Measurements from ENCODE around the gene ZBTB11.
"Not testable (repeated sequence)": the region's sequence is repeated elsewhere in the genome, so short reads cannot be mapped to it uniquely, and the experiment has no call there.

ZBTB11 gene

GRCh38 chr3:101642441-101642840 lies 34.5 kb downstream of the ZBTB11 start:
- no peak overlapping the region for H3K4me3 ChIP-seq (ENCODE audit: control insufficient read depth, low read depth, low read length)
- no peak for TF ChIP-seq CTCF (conservative IDR thresholded peaks at IDR 0.05; ENCODE audit: control insufficient read depth, insufficient read depth, low read depth, low read length)
- no peak for DNase-seq (ENCODE audit: low read depth)

DNA sequence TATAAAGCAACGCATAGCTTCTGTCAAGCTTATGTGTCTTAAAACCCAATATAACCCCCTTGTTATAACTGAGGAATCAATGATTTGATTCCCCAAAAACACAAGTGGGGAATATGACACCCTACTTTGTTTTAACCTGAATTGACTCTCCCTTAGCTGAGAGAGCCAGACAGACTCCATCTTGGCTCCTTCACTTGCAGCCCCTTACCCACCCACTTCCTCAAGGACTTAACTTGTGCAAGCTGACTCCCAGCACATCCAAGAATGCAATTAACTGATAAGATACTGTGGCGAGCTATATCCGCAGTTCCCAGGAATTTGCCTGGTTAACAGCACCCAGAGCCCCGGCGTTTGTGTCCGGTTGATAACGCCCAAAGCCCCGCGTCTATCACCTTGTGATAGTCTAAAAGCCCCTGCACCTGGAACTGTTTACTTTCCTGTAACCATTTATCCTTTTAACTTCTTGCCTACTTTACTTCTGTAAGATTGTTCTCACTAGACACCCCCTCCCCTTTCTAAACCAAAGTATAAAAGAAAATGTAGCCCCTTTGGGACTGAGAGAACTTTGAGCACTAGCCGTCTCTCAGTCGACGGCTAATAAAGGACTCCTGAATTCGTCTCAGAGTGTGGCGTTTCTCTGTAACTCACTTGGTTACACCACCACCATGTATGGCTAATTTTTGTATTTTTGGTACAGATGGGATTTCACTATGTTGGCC lies 35.4 kb downstream of the ZBTB11 start:
- H3K4me3 ChIP-seq (ENCODE audit: control insufficient read depth, low read depth, low read length); DNase-seq (ENCODE audit: low read depth): not testable (repeated sequence)

DNA sequence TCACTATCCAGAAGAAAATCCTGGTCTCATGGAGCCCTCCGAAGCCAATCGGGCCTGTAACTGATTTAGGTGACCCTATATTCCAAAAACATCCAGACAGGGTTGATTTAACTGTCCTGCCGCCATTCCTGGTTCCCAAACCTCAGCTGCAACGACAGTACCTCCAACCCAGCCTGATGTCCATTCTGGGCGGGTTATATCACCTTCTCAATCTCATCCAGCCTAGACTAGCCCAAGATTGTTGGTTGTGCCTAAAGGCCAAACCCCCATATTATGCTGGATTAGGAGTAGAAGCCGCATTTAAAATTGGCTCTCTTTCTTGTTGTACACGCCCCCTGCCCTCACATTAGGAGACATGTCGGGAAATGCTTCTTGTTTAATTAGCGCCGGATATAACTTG lies 36.7 kb downstream of the ZBTB11 start:
- DNase-seq (ENCODE audit: low read depth), result no peak
- no peak overlapping the region for H3K4me3 ChIP-seq (ENCODE audit: control insufficient read depth, low read depth, low read length)
- TF ChIP-seq CTCF (conservative IDR thresholded peaks at IDR 0.05; ENCODE audit: control insufficient read depth, insufficient read depth, low read depth, low read length), result no peak

GRCh38 chr3:101639280-101639963 lies 37.5 kb downstream of the ZBTB11 start:
- no peak for DNase-seq (ENCODE audit: low read depth)
- TF ChIP-seq CTCF (conservative IDR thresholded peaks at IDR 0.05; ENCODE audit: control insufficient read depth, insufficient read depth, low read depth, low read length), result no peak
- no peak overlapping the region for H3K4me3 ChIP-seq (ENCODE audit: control insufficient read depth, low read depth, low read length)

DNA sequence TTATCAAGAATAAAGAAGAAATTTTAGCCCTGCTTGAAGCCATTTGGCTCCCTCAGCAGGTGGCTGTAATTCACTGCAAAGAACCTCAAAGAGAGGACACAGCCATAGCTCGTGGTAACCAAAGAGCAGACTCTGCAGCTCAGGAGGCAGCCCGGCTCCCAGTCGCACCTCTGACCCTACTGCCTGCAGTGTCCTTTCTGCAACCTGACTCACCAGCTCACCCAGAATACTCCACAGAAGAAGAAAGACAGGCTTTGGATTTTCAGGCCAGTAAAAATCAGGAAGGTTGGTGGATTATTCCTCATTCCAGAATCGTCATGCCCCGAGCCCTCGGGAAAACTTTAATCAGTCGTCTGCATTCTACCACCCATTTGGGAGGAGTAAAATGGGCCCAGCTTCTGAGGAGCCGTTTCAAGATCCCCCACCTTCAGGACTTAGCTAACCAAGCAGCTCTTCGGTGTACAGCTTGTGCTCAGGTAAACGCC lies 38.6 kb downstream of the ZBTB11 start:
- H3K4me3 ChIP-seq (ENCODE audit: control insufficient read depth, low read depth, low read length), result no peak overlapping the region
- no peak for TF ChIP-seq CTCF (conservative IDR thresholded peaks at IDR 0.05; ENCODE audit: control insufficient read depth, insufficient read depth, low read depth, low read length)
- DNase-seq (ENCODE audit: low read depth), result no peak

DNA sequence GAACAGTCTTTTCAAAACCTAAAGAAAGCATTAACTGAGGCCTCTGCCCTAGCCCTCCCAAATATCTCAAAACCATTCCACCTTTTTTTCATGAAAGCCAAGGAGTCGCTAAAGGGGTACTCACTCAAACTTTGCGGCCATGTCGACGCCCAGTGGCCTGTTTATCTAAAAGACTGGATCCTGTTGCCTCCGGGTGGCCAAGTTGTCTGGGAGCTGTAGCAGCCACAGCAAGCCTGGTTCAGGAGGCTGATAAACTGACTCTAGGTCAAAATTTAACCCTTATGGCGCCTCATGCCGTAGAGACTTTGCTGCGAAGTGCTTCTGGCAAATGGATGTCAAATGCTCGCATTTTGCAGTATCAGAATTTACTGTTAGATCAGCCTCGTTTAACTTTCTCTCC lies 39.5 kb downstream of the ZBTB11 start:
- DNase-seq (ENCODE audit: low read depth), result no peak

More for the DNA sequence above, 39.5 kb downstream of the ZBTB11 start:
- no peak overlapping the region for H3K4me3 ChIP-seq (ENCODE audit: control insufficient read depth, low read depth, low read length)
- TF ChIP-seq CTCF (conservative IDR thresholded peaks at IDR 0.05; ENCODE audit: control insufficient read depth, insufficient read depth, low read depth, low read length), result no peak
